Suprapubic skin (tissue), 4 donors: ENCODE measurements around the gene ATP5ME. TPM values are rescaled to one million over a fixed set of nuclear protein-coding genes. Genes with fewer than 3 reads are reported as not detected.

ENCODE experiments used
- DNase-seq, 2 donors: peaks; one replicate each; pipeline ENCODE4 v3.0.0-alpha.2; 2019; ENCODE audit warnings: low spot score in 2 of 2
- H3K27ac ChIP-seq: fragments of 200-600 bp; sonication (generic); one replicate; pipeline ENCODE4 v1.5.1; 2019
- H3K27me3 ChIP-seq: fragments of 200-600 bp; sonication (generic); one replicate; pipeline ENCODE4 v1.5.1; 2019
- H3K36me3 ChIP-seq: fragments of 200-600 bp; sonication (generic); one replicate; pipeline ENCODE4 v1.5.1; 2019
- H3K4me1 ChIP-seq: fragments of 200-600 bp; sonication (generic); one replicate; pipeline ENCODE4 v1.5.1; 2019
- H3K4me3 ChIP-seq: fragments of 200-600 bp; sonication (generic); one replicate; pipeline ENCODE4 v1.5.1; 2019; ENCODE audit warnings: mild to moderate bottlenecking
- H3K9me3 ChIP-seq: fragments of 200-600 bp; sonication (generic); one replicate; pipeline ENCODE4 v1.5.1; 2019
- CTCF ChIP-seq, 2 donors: fragments of 200-600 bp in 1 of 2; fragments of 450-650 bp in 1 of 2; sonication (generic) in 1 of 2; IDR thresholded peaks; one replicate each; pipeline ENCODE4 v1.5.1; 2016 to 2019; ENCODE audit warnings: antibody characterized with exemption in 2 of 2, mild to moderate bottlenecking in 1 of 2, moderate library complexity in 1 of 2
- EP300 ChIP-seq: sonication (generic); formaldehyde crosslinking; IDR thresholded peaks from one replicate; pipeline ENCODE4 v1.6.1; 2017; ENCODE audit warnings: antibody characterized with exemption
- POLR2A ChIP-seq, 2 donors: fragments of 450-650 bp; IDR thresholded peaks; one replicate each; pipeline ENCODE4 v1.6.1; 2017; ENCODE audit warnings: antibody characterized with exemption in 2 of 2, mild to moderate bottlenecking in 2 of 2, moderate library complexity in 2 of 2
- POLR2AphosphoS5 ChIP-seq, 3 donors: sonication (generic); formaldehyde crosslinking; IDR thresholded peaks; one replicate each; pipeline ENCODE4 v1.6.1; 2017; ENCODE audit warnings: antibody characterized with exemption in 3 of 3
- WGBS: methylation state at CpG from one replicate; pipeline ENCODE4 v1.1.5; 2018; 5-methylcytosine and 5-hydroxymethylcytosine counted together
- total RNA-seq, 4 donors: library from RNA; depleted of rRNA; stranded (reverse); fragments of >200 nt; gene quantifications; one replicate each; pipeline ENCODE4 v1.1.0, GENCODE V29; 2016

The ATP5ME gene
- total RNA-seq, 4 donors from 2014 or later: 60.2 to 167 (median 102) TPM

- no peak for DNase-seq
- 83% methylated on average over 50 of the region's 59 CpGs for WGBS
- H3K36me3 ChIP-seq: peaks cover 14% of the 10 kb centered on the region
- no peaks in the 10 kb centered on the region for H3K27me3 ChIP-seq
- H3K4me3 ChIP-seq: no peak overlapping the region
- no peaks in the 10 kb centered on the region for H3K9me3 ChIP-seq
- H3K4me1 ChIP-seq: peaks cover 28% of the 10 kb centered on the region
- no peak for TF ChIP-seq POLR2A (IDR thresholded peaks at IDR 0.05)
- TF ChIP-seq EP300: no peak
- TF ChIP-seq POLR2AphosphoS5 (IDR thresholded peaks at IDR 0.05): no peak
- no peak for TF ChIP-seq CTCF (IDR thresholded peaks at IDR 0.05)
- H3K27ac ChIP-seq: peak overlapping the region; percentile 78
Measured at GRCh38 chr4:720111-720860, 46.2 kb upstream of the ATP5ME start.

GRCh38 chr4:718460-718859 lies 44.4 kb upstream of the ATP5ME start:
- no peak for DNase-seq
- H3K9me3 ChIP-seq: no peaks in the 10 kb centered on the region
- H3K27ac ChIP-seq: no peak overlapping the region
- peaks cover 12% of the 10 kb centered on the region for H3K36me3 ChIP-seq
- TF ChIP-seq CTCF (IDR thresholded peaks at IDR 0.05) (no peak), EP300 (no peak), POLR2AphosphoS5 (IDR thresholded peaks at IDR 0.05) (no peak)
- WGBS: 82% methylated on average over 6 of the region's 8 CpGs
- peaks cover 28% of the 10 kb centered on the region for H3K4me1 ChIP-seq
- no peak overlapping the region for H3K4me3 ChIP-seq
- no peaks in the 10 kb centered on the region for H3K27me3 ChIP-seq

GRCh38 chr4:717601-718320 lies 43.7 kb upstream of the ATP5ME start:
- Histone ChIP-seq H3K27ac (no peak overlapping the region), H3K4me3 (no peak overlapping the region), H3K9me3 (no peaks in the 10 kb centered on the region), H3K36me3 (peaks cover 5% of the 10 kb centered on the region), H3K4me1 (peaks cover 34% of the 10 kb centered on the region), H3K27me3 (no peaks in the 10 kb centered on the region)
- DNase-seq: no peak
- TF ChIP-seq POLR2A (IDR thresholded peaks at IDR 0.05) (no peak), POLR2AphosphoS5 (IDR thresholded peaks at IDR 0.05) (no peak)
- WGBS: 84% methylated on average over 34 of the region's 34 CpGs

- DNase-seq: no peak
- no peaks in the 10 kb centered on the region for H3K9me3 ChIP-seq
- no peaks in the 10 kb centered on the region for H3K27me3 ChIP-seq
- peaks cover 23% of the 10 kb centered on the region for H3K4me1 ChIP-seq
- no peak overlapping the region for H3K4me3 ChIP-seq
- WGBS: 91% methylated on average over 10 of the region's 18 CpGs
- TF ChIP-seq POLR2AphosphoS5 (IDR thresholded peaks at IDR 0.05) (no peak), CTCF (IDR thresholded peaks at IDR 0.05) (no peak), POLR2A (IDR thresholded peaks at IDR 0.05) (no peak), EP300 (no peak)
- H3K36me3 ChIP-seq: no peaks in the 10 kb centered on the region
- H3K27ac ChIP-seq: no peak overlapping the region
Measured at GRCh38 chr4:714087-714486, 40.0 kb upstream of the ATP5ME start.

- WGBS: 80% methylated on average over 3 of the region's 9 CpGs
- DNase-seq: no peak
- TF ChIP-seq CTCF (IDR thresholded peaks at IDR 0.05) (no peak), EP300 (no peak), POLR2AphosphoS5 (IDR thresholded peaks at IDR 0.05) (no peak), POLR2A (IDR thresholded peaks at IDR 0.05) (no peak)
- Histone ChIP-seq H3K36me3 (no peaks in the 10 kb centered on the region), H3K27ac (no peak overlapping the region), H3K4me1 (peaks cover 29% of the 10 kb centered on the region), H3K27me3 (no peaks in the 10 kb centered on the region), H3K9me3 (no peaks in the 10 kb centered on the region), H3K4me3 (no peak overlapping the region)
Measured at GRCh38 chr4:712916-713632, 39.0 kb upstream of the ATP5ME start.
